ENCODE data around the gene SRSF1.
"Not testable (repeated sequence)": the region's sequence is repeated elsewhere in the genome, so short reads cannot be mapped to it uniquely, and the experiment has no call there.

SRSF1 gene

DNA sequence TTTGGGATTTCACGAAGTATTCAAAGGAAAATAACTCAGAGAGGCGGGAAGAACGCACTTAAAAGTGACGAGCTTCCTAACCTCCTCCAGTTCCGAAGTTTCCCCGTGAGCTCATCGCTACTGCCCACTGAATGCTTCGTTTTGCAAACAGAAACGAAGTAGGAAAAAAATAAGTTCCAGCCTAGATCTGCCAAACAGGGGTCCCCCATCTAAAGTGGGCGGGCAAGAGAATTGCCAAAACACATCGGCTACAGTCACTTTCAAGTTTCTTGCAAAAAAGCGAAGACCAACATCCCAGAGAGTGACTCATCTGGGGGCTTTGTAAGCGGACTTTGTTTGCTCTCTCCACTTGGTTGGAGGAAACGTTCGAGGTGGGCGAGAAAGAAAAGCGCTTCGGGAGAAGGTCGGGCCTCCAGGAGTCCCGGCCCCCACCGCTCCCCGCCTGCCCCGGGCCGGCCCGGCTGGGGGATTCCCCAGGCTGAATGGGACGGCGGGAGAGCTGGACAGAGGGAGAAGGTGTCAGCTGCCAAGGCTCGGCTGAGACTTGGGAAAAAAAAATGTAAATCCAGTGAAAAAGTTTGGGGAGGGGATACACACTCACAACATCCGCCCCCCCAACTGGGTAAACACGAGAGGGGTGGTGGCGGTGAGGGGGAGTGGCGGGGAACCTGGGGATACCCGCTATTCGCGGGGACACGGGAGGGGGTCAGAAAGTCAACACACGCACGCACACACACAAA is 20.0 kb downstream of the SRSF1 start:
- Mint-ChIP-seq H3K4me3 (peak overlapping the region; percentile 90), H3K27me3 (no peaks in the 10 kb centered on the region), H3K36me3 (ENCODE audit: low read depth) (peaks cover 24% of the 10 kb centered on the region), H3K27ac (peak overlapping the region; percentile 92), H3K4me1 (ENCODE audit: low read depth) (peaks cover 74% of the 10 kb centered on the region), H3K9me3 (no peaks in the 10 kb centered on the region)

DNA sequence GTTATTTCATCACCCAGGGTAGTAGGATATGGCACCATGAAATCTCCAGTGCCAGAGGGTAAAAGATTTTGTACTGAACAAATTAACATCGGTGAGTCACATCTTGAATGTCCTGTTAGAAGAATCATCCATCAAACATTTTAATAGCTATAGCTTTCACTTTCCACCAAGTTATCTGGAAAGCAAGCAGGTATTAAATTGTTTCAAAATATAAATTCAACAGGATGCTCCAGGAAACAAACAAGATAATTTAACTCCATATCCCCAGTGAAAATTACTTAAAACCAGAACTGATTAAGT is 21.4 kb downstream of the SRSF1 start:
- H3K9me3 Mint-ChIP-seq = no peaks in the 10 kb centered on the region
- H3K4me3 Mint-ChIP-seq = no peak overlapping the region
- peaks cover 33% of the 10 kb centered on the region for H3K36me3 Mint-ChIP-seq (ENCODE audit: low read depth)
- peaks cover 77% of the 10 kb centered on the region for H3K4me1 Mint-ChIP-seq (ENCODE audit: low read depth)
- H3K27me3 Mint-ChIP-seq = no peaks in the 10 kb centered on the region
- no peak overlapping the region for H3K27ac Mint-ChIP-seq

DNA sequence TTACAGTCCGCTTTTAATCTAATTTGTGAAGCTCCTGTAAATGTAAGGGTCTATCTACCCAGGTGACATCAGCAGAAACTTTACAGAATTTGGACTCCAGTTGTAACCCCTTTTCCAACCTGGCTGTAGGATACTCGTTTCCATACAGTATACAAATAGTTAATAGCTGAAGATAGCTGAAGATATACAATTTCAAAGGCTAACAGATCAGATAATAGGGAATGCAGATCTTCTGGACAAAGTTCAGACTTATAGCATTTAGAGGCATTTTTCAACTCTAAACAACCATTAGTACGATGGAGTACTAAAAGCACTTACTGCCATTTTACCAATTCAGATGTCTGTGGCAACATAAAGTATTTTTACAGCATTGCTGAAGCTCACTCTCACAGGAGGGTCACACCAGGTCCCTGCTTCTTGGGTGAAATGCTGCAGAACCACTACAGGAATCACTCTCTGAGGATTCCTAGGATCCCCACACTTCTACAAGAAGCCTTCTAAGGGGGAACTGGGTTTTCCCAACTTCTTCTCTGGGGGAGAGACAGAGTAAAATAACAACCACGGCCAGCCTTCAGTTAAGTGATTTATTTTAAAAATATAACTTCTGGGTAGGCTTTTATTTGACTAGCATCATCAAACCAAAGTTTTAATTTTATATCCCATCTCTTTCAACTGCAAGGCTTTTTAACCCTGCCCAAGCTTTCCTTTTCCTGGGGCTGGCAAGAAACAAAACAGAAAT is 21.9 kb downstream of the SRSF1 start:
- no peak overlapping the region for H3K4me3 Mint-ChIP-seq
- no peaks in the 10 kb centered on the region for H3K9me3 Mint-ChIP-seq
- peaks cover 34% of the 10 kb centered on the region for H3K36me3 Mint-ChIP-seq (ENCODE audit: low read depth)
- H3K4me1 Mint-ChIP-seq (ENCODE audit: low read depth) = peaks cover 77% of the 10 kb centered on the region
- H3K27me3 Mint-ChIP-seq = no peaks in the 10 kb centered on the region
- H3K27ac Mint-ChIP-seq = no peak overlapping the region

DNA sequence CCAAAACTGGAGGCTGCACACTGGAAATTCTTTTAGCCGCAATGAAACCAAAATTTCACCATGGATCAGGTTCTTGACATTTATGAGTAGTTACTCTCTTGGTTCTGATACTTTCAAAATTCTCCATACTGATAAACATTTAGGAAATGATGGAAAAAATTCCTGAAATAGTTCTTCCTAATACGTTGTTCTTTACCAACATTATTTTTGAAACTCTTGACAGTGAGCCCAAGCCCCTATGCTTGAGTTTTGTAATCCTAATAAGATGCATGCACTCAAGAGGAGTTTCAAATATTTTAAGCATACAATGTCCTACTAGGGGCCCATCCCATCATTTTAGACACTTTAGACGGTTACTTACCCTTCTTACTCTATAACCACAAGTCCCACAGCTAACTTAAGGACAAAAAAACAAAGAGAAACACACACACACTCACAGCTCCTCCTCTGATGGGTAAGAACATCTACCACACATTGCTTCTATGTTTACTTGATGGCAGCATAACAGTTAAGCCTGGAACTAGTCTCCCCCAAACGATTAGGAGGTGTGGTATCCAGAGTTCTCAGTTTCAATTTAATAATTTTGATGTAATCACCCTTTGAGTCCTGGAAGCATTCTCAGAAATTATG is 22.7 kb downstream of the SRSF1 start:
- Mint-ChIP-seq H3K27me3 (no peaks in the 10 kb centered on the region), H3K4me3 (no peak overlapping the region), H3K27ac (no peak overlapping the region), H3K9me3 (no peaks in the 10 kb centered on the region), H3K36me3 (ENCODE audit: low read depth) (peaks cover 41% of the 10 kb centered on the region), H3K4me1 (ENCODE audit: low read depth) (peaks cover 71% of the 10 kb centered on the region)

DNA sequence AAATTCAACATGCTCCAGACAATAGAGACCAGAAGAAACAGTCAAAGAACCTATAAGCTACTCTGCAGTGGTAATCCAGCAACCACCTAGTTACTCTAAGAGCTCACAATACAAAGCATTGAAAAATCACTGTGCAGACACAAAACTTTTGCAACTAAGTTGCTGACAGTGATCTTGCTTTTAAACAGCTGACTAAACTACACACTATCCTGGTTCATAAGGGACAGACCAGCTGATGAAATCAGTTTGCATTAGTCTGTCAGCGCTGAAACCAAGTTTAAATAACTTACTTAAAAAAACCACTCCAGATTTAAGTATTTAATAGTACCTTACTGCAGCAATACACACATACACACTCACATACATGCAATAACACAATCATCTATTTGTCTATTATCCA is 23.6 kb downstream of the SRSF1 start:
- no peak overlapping the region for H3K27ac Mint-ChIP-seq
- H3K27me3 Mint-ChIP-seq = no peaks in the 10 kb centered on the region
- H3K4me1 Mint-ChIP-seq (ENCODE audit: low read depth) = peaks cover 62% of the 10 kb centered on the region
- H3K36me3 Mint-ChIP-seq (ENCODE audit: low read depth) = peaks cover 45% of the 10 kb centered on the region
- no peak overlapping the region for H3K4me3 Mint-ChIP-seq
- H3K9me3 Mint-ChIP-seq = no peaks in the 10 kb centered on the region

DNA sequence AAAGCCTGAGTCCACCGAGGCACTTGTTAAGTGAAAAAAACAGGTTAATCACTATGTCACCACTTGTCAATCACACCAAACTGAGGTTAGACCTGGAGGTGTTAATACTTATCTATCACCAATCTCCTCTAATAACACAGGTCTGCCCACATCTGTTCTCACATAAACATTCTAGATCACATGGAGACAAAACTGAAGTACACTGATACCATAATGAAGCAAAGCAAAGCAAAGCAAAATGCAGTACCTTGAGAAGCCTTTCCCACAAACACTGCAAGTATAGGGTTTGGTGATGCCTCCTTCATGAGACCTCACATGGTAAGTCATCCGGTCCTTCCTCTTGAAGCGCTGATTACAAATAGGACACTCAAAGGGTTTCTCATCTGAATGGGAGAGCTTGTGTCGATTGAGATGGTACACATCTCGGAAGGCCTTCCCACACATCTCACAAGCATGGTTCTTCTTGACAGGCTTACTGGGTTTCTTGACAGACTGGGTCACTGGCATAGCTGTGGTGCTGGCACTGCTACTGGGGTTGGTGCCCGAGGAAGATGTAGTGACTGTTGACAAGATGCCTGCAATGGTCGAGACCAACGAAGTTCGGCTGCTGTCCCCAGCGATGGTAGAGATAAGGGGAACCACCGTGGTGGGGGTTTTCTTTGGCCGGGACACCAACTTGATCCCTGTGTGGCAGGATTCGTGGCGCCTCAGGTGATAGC is 24.4 kb downstream of the SRSF1 start:
- Mint-ChIP-seq H3K4me1 (ENCODE audit: low read depth) (peaks cover 62% of the 10 kb centered on the region), H3K27ac (no peak overlapping the region), H3K27me3 (no peaks in the 10 kb centered on the region), H3K4me3 (no peak overlapping the region), H3K36me3 (ENCODE audit: low read depth) (peaks cover 53% of the 10 kb centered on the region), H3K9me3 (no peaks in the 10 kb centered on the region)

DNA sequence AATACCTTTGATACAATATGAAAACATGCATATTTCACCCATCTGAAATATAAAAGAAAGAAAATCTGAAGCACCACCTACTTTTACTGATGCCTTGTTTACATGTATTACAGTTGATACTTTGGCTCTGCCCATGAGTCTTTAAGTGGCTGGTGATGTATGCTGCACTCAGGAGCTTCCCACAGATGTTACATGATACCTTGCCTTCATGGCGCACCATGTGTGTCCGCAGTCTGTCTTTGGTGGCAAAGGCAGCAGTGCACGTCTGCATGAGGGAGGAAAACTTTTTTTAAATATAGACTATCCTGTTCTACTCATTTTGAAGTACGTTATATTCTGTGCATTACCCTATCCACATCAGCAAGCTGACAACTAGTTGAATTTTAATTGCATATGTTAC is 26.5 kb downstream of the SRSF1 start:
- Mint-ChIP-seq H3K4me3 (no peak overlapping the region), H3K27ac (no peak overlapping the region), H3K27me3 (no peaks in the 10 kb centered on the region), H3K4me1 (ENCODE audit: low read depth) (peaks cover 46% of the 10 kb centered on the region), H3K9me3 (no peaks in the 10 kb centered on the region), H3K36me3 (ENCODE audit: low read depth) (peaks cover 70% of the 10 kb centered on the region)

DNA sequence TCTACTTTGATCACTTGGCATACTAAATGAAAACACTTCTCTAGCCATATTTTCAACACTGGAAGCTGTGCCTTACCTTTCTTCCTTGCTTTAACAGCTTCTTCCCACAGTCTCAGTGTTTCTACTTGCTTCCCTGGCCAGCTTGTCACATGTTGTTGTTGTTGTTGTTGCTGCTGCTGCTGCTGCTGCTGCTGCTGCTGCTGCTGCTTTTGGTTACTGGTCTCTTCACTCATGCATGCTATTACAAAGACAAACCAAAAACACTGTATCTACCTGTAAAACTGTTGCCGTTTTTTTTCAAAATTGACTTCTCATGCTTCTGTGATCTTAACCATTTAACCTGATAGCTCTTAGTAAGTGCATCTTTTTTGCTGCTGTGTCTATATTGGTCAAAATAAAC is 28.0 kb downstream of the SRSF1 start:
- Mint-ChIP-seq H3K36me3 (ENCODE audit: low read depth) (peaks cover 83% of the 10 kb centered on the region), H3K4me1 (ENCODE audit: low read depth) (peaks cover 32% of the 10 kb centered on the region), H3K27ac (no peak overlapping the region), H3K4me3 (no peak overlapping the region), H3K9me3 (no peaks in the 10 kb centered on the region), H3K27me3 (no peaks in the 10 kb centered on the region)

DNA sequence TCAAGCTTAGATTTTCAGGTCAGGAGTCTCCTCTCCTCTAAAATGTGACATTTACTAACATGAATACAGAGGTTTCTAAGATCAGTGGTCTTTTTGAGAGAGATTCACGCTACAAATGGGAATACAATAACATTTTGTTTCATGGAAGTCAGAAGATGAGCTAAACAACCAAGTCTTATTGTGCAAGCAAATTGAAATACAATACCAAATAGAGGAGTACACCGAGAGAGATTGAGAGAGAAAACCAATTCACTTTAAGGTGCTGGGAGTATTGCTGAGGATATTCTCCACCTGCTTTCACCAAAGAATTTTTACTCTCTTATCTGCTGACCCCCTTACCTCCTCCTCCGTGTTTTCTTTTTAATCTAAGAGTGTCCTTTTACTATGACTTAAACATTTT is 30.5 kb downstream of the SRSF1 start:
- peaks cover 7% of the 10 kb centered on the region for H3K4me1 Mint-ChIP-seq (ENCODE audit: low read depth)
- H3K4me3 Mint-ChIP-seq = no peak overlapping the region
- H3K27ac Mint-ChIP-seq = peak overlapping the region; percentile 45
- H3K27me3 Mint-ChIP-seq = no peaks in the 10 kb centered on the region
- no peaks in the 10 kb centered on the region for H3K9me3 Mint-ChIP-seq
- peaks cover 76% of the 10 kb centered on the region for H3K36me3 Mint-ChIP-seq (ENCODE audit: low read depth)

DNA sequence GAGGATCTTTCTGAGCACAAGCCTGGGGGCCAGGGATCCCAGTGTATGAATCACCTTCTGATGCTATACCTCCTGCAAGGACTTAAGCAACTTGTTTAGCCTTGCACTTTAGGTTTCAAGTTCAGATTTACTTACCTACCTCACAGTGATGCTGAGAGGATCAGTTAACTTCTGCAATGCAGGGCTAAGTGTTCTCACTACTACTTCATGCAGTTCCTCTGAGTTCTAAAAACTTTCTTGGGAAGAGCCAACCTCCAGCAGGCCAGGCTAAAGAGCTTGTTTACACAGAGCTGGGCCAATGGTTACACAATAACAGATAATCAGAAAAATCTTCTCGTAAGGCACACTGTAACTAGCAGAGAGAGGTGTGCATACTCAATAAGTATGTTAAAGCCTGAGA is 32.0 kb downstream of the SRSF1 start:
- Mint-ChIP-seq H3K36me3 (ENCODE audit: low read depth) (peaks cover 63% of the 10 kb centered on the region), H3K27ac (no peak overlapping the region), H3K4me3 (no peak overlapping the region), H3K9me3 (no peaks in the 10 kb centered on the region), H3K27me3 (no peaks in the 10 kb centered on the region), H3K4me1 (ENCODE audit: low read depth) (no peaks in the 10 kb centered on the region)

DNA sequence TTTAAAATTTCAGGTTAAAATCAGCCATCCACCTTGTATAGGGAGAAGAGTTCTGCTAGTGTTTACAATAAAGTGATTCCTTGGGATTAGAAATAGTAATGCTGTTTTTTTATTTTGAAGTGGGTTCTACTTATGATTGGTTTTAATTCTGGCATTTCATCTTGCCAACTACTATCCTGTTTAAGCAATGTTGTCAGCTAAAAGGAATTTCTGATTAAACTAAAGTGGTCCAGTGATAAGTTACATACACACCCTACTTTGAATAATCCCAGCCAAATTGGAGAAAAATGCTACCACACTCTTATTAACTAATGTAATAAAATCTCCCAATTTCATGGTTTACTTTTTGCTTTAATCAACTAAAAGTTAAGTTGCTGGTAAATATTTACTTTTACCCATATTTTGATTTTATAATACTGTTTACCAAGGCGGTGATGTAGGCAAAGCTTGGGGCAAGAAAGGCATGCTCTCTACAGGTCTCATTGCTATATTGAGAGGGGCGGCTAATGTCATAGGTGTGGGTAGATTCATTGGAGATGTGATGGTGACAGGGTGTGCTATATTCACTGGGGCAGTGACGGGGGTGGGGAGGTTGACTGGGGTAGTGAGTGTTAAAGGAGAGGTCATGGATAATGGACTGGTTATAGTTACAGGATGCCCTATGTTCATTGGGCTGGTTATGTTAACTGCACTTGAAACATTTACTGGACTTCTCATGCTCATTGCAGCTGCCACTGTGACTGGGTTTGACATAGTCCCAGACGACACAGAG is 32.8 kb downstream of the SRSF1 start:
- H3K27ac Mint-ChIP-seq; H3K9me3 Mint-ChIP-seq; H3K27me3 Mint-ChIP-seq; H3K4me3 Mint-ChIP-seq; H3K4me1 Mint-ChIP-seq (ENCODE audit: low read depth): not testable (repeated sequence)
- peaks cover 55% of the 10 kb centered on the region for H3K36me3 Mint-ChIP-seq (ENCODE audit: low read depth)

DNA sequence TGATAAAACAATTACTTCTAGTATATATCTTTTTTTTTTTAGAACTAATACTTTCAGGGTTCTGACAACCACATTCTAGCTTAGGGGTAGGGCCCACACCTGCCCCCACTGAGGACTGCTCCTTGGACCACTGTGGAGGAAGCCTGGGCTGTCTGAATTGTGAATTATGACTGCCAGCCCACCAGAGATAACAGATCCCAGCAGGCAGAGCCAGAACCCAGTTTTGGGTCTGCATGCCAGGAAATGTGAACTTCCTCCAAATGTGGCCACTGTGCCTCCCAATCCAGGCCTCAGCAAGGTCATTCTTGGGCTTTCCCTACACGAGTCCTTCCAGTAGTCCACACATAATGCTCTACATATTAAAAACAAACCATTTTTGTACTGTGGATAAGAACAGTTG is 34.9 kb downstream of the SRSF1 start:
- no peaks in the 10 kb centered on the region for H3K9me3 Mint-ChIP-seq
- H3K4me3 Mint-ChIP-seq = no peak overlapping the region
- no peaks in the 10 kb centered on the region for H3K4me1 Mint-ChIP-seq (ENCODE audit: low read depth)
- peaks cover 38% of the 10 kb centered on the region for H3K36me3 Mint-ChIP-seq (ENCODE audit: low read depth)
- H3K27me3 Mint-ChIP-seq = no peaks in the 10 kb centered on the region
- no peak overlapping the region for H3K27ac Mint-ChIP-seq

DNA sequence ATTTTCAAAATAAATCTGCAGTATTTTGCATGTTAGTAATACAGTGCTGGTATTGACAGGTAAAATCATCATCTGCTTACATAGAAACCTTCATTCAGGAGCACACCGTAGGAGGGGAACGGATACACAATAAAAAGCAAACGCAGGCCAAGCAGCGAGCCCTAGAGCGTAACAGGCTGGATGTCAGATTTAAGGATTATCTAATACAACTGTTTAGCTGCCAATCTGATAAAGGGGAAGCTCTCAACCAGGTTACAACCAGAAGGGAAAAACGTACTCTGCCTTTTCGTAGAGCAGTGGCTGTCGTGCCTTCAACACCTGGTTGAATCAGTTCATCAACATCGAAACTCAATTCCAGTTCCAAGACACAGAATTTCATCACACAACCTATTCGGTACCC is 35.5 kb downstream of the SRSF1 start:
- no peaks in the 10 kb centered on the region for H3K27me3 Mint-ChIP-seq
- H3K9me3 Mint-ChIP-seq = no peaks in the 10 kb centered on the region
- peaks cover 32% of the 10 kb centered on the region for H3K36me3 Mint-ChIP-seq (ENCODE audit: low read depth)
- H3K4me1 Mint-ChIP-seq (ENCODE audit: low read depth) = no peaks in the 10 kb centered on the region
- H3K27ac Mint-ChIP-seq = no peak overlapping the region
- no peak overlapping the region for H3K4me3 Mint-ChIP-seq

DNA sequence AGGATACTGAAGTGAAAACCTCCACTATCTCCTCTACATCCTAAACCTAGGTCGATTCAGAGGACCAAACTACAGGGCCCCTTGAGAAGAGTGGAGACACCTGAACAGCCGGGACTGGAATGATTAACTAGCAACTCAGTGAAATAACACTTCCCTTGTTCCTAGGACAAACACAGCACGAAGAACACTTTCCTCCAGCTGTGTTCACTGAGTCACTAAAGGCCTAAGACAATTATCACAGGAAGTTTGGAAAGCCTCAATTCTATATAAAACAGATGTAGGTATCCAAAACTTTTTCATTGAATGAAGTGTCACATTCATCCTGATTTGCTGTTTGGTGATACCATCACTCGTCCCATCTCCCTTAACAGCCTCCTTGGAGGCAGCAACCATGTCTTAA is 36.3 kb downstream of the SRSF1 start:
- H3K4me1 Mint-ChIP-seq (ENCODE audit: low read depth) = no peaks in the 10 kb centered on the region
- H3K27me3 Mint-ChIP-seq = no peaks in the 10 kb centered on the region
- no peak overlapping the region for H3K4me3 Mint-ChIP-seq
- no peak overlapping the region for H3K27ac Mint-ChIP-seq
- no peaks in the 10 kb centered on the region for H3K9me3 Mint-ChIP-seq
- peaks cover 25% of the 10 kb centered on the region for H3K36me3 Mint-ChIP-seq (ENCODE audit: low read depth)

Measured in stimulated activated naive CD8-positive, alpha-beta T cell treated with anti-CD3 and anti-CD28 coated beads, Interleukin-15, Interleukin-2, amounts not matched to agents 100 ng/mL and 50 ng/mL, for 24 hours (primary cell).